RPMI8226 (cell line): ENCODE results near the gene PDP2.
A peak's percentile ranks its signal among the peaks of the same experiment; 100 is the strongest.
"Not testable (repeated sequence)": the region's sequence is repeated elsewhere in the genome, so short reads cannot be mapped to it uniquely, and the experiment has no call there.

Experiments used
- DNase-seq: peaks from one replicate; pipeline ENCODE4 v3.0.0-alpha.2; 2015

The PDP2 gene

GRCh38 chr16:66853261-66854139, 26.8 kb upstream of the PDP2 start:
- no peak for DNase-seq

GRCh38 chr16:66856184-66856730, 24.1 kb upstream of the PDP2 start:
- no peak for DNase-seq

GRCh38 chr16:66856801-66857200, 23.5 kb upstream of the PDP2 start:
- DNase-seq, result no peak

GRCh38 chr16:66857437-66857836, 22.9 kb upstream of the PDP2 start:
- DNase-seq, result no peak

- peak; percentile 93 for DNase-seq
These were observed 21.4 kb upstream of the PDP2 start for GRCh38 chr16:66858740-66859396.

GRCh38 chr16:66859397-66860068, 20.8 kb upstream of the PDP2 start:
- DNase-seq, result peak; percentile 55

GRCh38 chr16:66862023-66862520, 18.2 kb upstream of the PDP2 start:
- no peak for DNase-seq

- DNase-seq, result no peak
These were observed 16.6 kb upstream of the PDP2 start for GRCh38 chr16:66863707-66864106.

- DNase-seq, result no peak
These were observed 10.9 kb upstream of the PDP2 start for GRCh38 chr16:66869424-66869823.

- not testable (repeated sequence) for DNase-seq
These were observed 9.0 kb upstream of the PDP2 start for GRCh38 chr16:66871363-66871762.

- no peak for DNase-seq
These were observed 8.5 kb upstream of the PDP2 start for GRCh38 chr16:66871840-66872239.

GRCh38 chr16:66872559-66872942, 7.8 kb upstream of the PDP2 start:
- no peak for DNase-seq

- DNase-seq, result peak; percentile 98
These were observed 7.2 kb upstream of the PDP2 start for GRCh38 chr16:66872943-66873684.

GRCh38 chr16:66873685-66874055, 6.6 kb upstream of the PDP2 start:
- no peak for DNase-seq

- peak; percentile 41 for DNase-seq
These were observed 6.1 kb upstream of the PDP2 start for GRCh38 chr16:66874079-66874775.

- peak; percentile 98 for DNase-seq
These were observed 2.2 kb upstream of the PDP2 start for GRCh38 chr16:66878067-66878466.

GRCh38 chr16:66881014-66881417, 701 bp downstream of the PDP2 start:
- peak; percentile 34 for DNase-seq

- DNase-seq, result no peak
These were observed 1.2 kb downstream of the PDP2 start for GRCh38 chr16:66881560-66881959.

- no peak for DNase-seq
These were observed 1.7 kb downstream of the PDP2 start for GRCh38 chr16:66881964-66882508.

GRCh38 chr16:66882702-66883101, 2.4 kb downstream of the PDP2 start:
- no peak for DNase-seq

GRCh38 chr16:66885491-66885890, 5.2 kb downstream of the PDP2 start:
- no peak for DNase-seq

- no peak for DNase-seq
These were observed 6.0 kb downstream of the PDP2 start for GRCh38 chr16:66886321-66886720.
